Keratinocyte (primary cell): ENCODE measurements around the gene EIF2D. TPM values are rescaled to one million over a fixed set of nuclear protein-coding genes. Genes with fewer than 3 reads are reported as not detected.

Experiments
- DNase-seq: peaks from one replicate; pipeline ENCODE4 v3.0.0-alpha.2; 2011; ENCODE audit warnings: low read depth, missing footprints, low spot score
- FAIRE-seq: peaks from 2 replicates; lab custom pipeline; 2011; peaks lifted over from hg19 to GRCh38; lab: Jason Lieb, UNC
- H2AFZ ChIP-seq: 2 replicates; pipeline ENCODE4 v1.6.0; 2012; ENCODE audit warnings: low read length, control low read depth, inconsistent platforms; ENCODE audit not compliant: control insufficient read depth
- H3K27ac ChIP-seq: 2 replicates; pipeline ENCODE4 v1.5.1; 2011; ENCODE audit warnings: low read length; ENCODE audit not compliant: control insufficient read depth, insufficient read depth
- H3K27me3 ChIP-seq: 3 replicates; pipeline ENCODE4 v1.6.0; 2011; ENCODE audit warnings: low read length; ENCODE audit not compliant: control insufficient read depth, insufficient read depth; ENCODE audit errors: extremely low read depth
- H3K36me3 ChIP-seq, 2 experiments: 2 replicates in 1 of 2; 3 replicates in 1 of 2; pipeline ENCODE4 v1.5.1; 2011; ENCODE audit warnings: low read length in 2 of 2, mild to moderate bottlenecking in 1 of 2; ENCODE audit not compliant: control insufficient read depth in 2 of 2, insufficient read depth in 2 of 2; ENCODE audit errors: extremely low read depth in 1 of 2
- H3K4me1 ChIP-seq: 3 replicates; pipeline ENCODE4 v1.5.1; 2011; ENCODE audit warnings: low read length; ENCODE audit not compliant: control insufficient read depth, insufficient read depth; ENCODE audit errors: extremely low read depth
- H3K4me2 ChIP-seq: 3 replicates; pipeline ENCODE4 v1.6.0; 2011; ENCODE audit warnings: low read depth, low read length; ENCODE audit not compliant: control insufficient read depth, insufficient read depth; ENCODE audit errors: extremely low read depth
- H3K4me3 ChIP-seq, 3 experiments: fragments of 200-600 bp in 1 of 3; sonication (generic) in 1 of 3; 2 replicates in 2 of 3; 3 replicates in 1 of 3; pipeline ENCODE4 v1.5.1; 2011 to 2016; ENCODE audit warnings: low read length in 3 of 3, mild to moderate bottlenecking in 3 of 3, control low read depth in 2 of 3, inconsistent platforms in 1 of 3, low read depth in 1 of 3, mixed read lengths in 1 of 3, mixed run types in 1 of 3, moderate library complexity in 1 of 3; ENCODE audit not compliant: control insufficient read depth in 2 of 3, insufficient read depth in 2 of 3; ENCODE audit errors: extremely low read depth in 1 of 3
- H3K79me2 ChIP-seq: 2 replicates; pipeline ENCODE4 v1.6.0; 2012; ENCODE audit warnings: low read length; ENCODE audit not compliant: control insufficient read depth, insufficient read depth
- H3K9ac ChIP-seq: 3 replicates; pipeline ENCODE4 v1.6.0; 2011; ENCODE audit warnings: low read length; ENCODE audit not compliant: control insufficient read depth, insufficient read depth; ENCODE audit errors: extremely low read depth
- H3K9me1 ChIP-seq: 3 replicates; pipeline ENCODE4 v1.6.0; 2011; ENCODE audit warnings: low read length; ENCODE audit not compliant: control insufficient read depth, insufficient read depth; ENCODE audit errors: extremely low read depth
- H3K9me3 ChIP-seq: 2 replicates; pipeline ENCODE4 v1.5.1; 2012; ENCODE audit warnings: low read depth, low read length; ENCODE audit not compliant: control insufficient read depth
- H4K20me1 ChIP-seq: 3 replicates; pipeline ENCODE4 v1.6.0; 2011; ENCODE audit warnings: low read length; ENCODE audit not compliant: control insufficient read depth, insufficient read depth; ENCODE audit errors: extremely low read depth
- EZH2 ChIP-seq: IDR thresholded peaks from one replicate; pipeline ENCODE4 v1.6.1; 2012; ENCODE audit warnings: inconsistent platforms, mild to moderate bottlenecking, low read length, moderate library complexity
- dilution Hi-C: fragments of 300-500 bp; cut with MboI; formaldehyde crosslinking; loops from one replicate; pipeline ENCODE4 v1.7.0; 2020; ENCODE audit warnings: low sequenced_read_pairs; ENCODE audit not compliant: extremely low pct_ligation_motif_present
- polyA plus RNA-seq, 5 experiments: library from polyadenylated mRNA; depleted of rRNA in 3 of 5; stranded (reverse) in 3 of 5; stranded (forward) in 1 of 5; unstranded in 1 of 5; fragments of >200 nt; gene quantifications; 1 replicate in 1 of 5; 2 replicates in 3 of 5; 3 replicates in 1 of 5; pipeline versions ENCODE4 v1.2.1 to v1.2.3, GENCODE V29; 2011 to 2012; ENCODE audit warnings: missing spikeins in 2 of 5, low read depth in 1 of 5, low replicate concordance in 1 of 5
- TF ChIP-seq, protein P1 (sequence below), 3 experiments: IDR thresholded peaks in 1 of 3; conservative IDR thresholded peaks in 1 of 3; optimal IDR thresholded peaks in 1 of 3; 2 replicates in 2 of 3; 3 replicates in 1 of 3; pipeline versions ENCODE3 to v1.5.1; 2011; ENCODE audit warnings: low read length in 3 of 3, mild to moderate bottlenecking in 3 of 3, moderate library complexity in 2 of 3, control low read depth in 1 of 3, inconsistent platforms in 1 of 3; ENCODE audit not compliant: insufficient read depth in 2 of 3; ENCODE audit errors: extremely low read depth in 1 of 3

Gene EIF2D
- polyA plus RNA-seq, 1 donor (not counting 4 experiments of a cell fraction or from before 2014, with no cell fraction given) = 60.6 TPM

DNA sequence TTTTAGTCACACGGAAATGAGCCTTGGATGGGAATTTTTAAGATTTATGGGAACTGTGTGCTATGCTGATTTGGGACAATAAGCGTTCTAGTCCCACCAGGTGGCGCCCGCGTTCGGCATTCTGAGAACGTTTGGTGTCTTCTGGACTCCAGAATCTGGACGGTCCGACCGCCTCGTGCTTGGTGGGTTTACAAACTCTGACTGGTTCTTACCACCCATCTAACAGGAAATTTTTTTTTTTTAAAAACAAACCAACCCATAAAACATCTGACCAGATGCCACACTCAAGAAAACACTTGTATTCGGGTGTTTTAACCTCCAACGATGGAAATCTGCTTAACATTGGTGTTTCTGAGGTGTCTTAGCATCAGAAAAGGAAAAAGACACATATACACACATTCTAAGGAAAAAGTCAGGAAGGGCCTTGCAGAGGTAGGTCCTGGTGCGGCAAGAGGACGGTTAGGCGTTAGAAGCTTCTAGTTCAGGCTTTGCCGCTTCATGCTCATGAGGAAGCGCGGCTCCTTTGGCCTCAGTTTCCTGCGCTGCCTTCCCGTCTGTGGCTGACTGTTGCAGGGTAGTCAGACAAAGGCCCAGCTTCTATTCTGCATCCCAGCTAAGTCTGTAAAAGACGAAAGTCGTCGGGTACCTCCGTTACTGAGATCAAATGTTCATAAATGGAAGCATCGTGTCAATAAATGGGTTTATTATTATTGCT is 22.3 kb upstream of the EIF2D start:
- no peaks in the 10 kb centered on the region for H3K36me3 ChIP-seq
- FAIRE-seq (peak; percentile 39), DNase-seq (peak; percentile 75)
- no peaks in the 10 kb centered on the region for H4K20me1 ChIP-seq
- H3K79me2 ChIP-seq = peaks cover 15% of the 10 kb centered on the region
- H3K9me1 ChIP-seq = no peaks in the 10 kb centered on the region
- dilution Hi-C loops = no loop called here
- H3K4me3 ChIP-seq = peak overlapping the region in 2 of 3 experiments; percentile 41 to 52
- H2AFZ ChIP-seq = peak overlapping the region; percentile 71
- peak overlapping the region; percentile 98 for H3K27ac ChIP-seq
- peaks cover 33% of the 10 kb centered on the region for H3K4me1 ChIP-seq
- H3K4me2 ChIP-seq = peak overlapping the region; percentile 83
- no peaks in the 10 kb centered on the region for H3K9me3 ChIP-seq
- H3K27me3 ChIP-seq = no peaks in the 10 kb centered on the region
- no peak for TF ChIP-seq EZH2
- TF ChIP-seq, protein P1, sequence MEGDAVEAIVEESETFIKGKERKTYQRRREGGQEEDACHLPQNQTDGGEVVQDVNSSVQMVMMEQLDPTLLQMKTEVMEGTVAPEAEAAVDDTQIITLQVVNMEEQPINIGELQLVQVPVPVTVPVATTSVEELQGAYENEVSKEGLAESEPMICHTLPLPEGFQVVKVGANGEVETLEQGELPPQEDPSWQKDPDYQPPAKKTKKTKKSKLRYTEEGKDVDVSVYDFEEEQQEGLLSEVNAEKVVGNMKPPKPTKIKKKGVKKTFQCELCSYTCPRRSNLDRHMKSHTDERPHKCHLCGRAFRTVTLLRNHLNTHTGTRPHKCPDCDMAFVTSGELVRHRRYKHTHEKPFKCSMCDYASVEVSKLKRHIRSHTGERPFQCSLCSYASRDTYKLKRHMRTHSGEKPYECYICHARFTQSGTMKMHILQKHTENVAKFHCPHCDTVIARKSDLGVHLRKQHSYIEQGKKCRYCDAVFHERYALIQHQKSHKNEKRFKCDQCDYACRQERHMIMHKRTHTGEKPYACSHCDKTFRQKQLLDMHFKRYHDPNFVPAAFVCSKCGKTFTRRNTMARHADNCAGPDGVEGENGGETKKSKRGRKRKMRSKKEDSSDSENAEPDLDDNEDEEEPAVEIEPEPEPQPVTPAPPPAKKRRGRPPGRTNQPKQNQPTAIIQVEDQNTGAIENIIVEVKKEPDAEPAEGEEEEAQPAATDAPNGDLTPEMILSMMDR (optimal IDR thresholded peaks at IDR 0.05 in 1 of 3, IDR thresholded peaks at IDR 0.05 in 1 of 3, conservative IDR thresholded peaks at IDR 0.05 in 1 of 3; ENCODE audit: extremely low read depth in 1 of 3, insufficient read depth in 2 of 3, low read length in 3 of 3) = peak; percentile 77 to 82 (median 79)
- H3K9ac ChIP-seq = peak overlapping the region; percentile 80

DNA sequence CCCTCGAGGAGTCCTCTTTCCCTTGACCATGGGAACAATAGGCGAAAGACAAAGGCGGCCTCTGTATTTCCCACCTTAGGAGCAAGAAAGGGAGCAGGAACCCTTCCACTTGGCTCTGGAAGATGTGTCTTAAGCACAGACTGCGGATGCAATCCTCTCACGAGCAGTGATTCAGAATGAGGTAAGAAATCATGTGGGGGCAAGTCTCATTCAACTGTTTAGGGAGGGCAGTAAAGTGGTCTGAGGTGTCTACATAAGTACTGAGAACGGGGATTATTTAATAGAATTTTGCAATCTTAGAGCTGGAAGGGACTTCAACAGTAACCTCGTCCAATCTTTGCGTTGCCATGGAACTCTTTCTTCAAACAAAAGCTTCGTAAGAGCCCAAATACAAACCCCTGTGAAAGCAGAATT is 21.4 kb upstream of the EIF2D start:
- peak overlapping the region; percentile 80 for H3K9ac ChIP-seq
- dilution Hi-C loops = no loop called here
- H3K4me1 ChIP-seq = peaks cover 33% of the 10 kb centered on the region
- H3K4me2 ChIP-seq = peak overlapping the region; percentile 83
- FAIRE-seq (peak; percentile 84), DNase-seq (peak; percentile 83)
- H2AFZ ChIP-seq = peak overlapping the region; percentile 71
- no peak for TF ChIP-seq EZH2
- TF ChIP-seq, protein P1 (optimal IDR thresholded peaks at IDR 0.05 in 1 of 3, IDR thresholded peaks at IDR 0.05 in 1 of 3, conservative IDR thresholded peaks at IDR 0.05 in 1 of 3; ENCODE audit: extremely low read depth in 1 of 3, insufficient read depth in 2 of 3, low read length in 3 of 3) = no peak
- H3K79me2 ChIP-seq = peaks cover 15% of the 10 kb centered on the region
- H4K20me1 ChIP-seq = no peaks in the 10 kb centered on the region
- no peaks in the 10 kb centered on the region for H3K36me3 ChIP-seq
- no peaks in the 10 kb centered on the region for H3K27me3 ChIP-seq
- no peaks in the 10 kb centered on the region for H3K9me1 ChIP-seq
- peak overlapping the region; percentile 98 for H3K27ac ChIP-seq
- peak overlapping the region in 2 of 3 experiments; percentile 33 to 52 for H3K4me3 ChIP-seq
- no peaks in the 10 kb centered on the region for H3K9me3 ChIP-seq
